GM23338 (cell line): ENCODE results near the gene FOXK2. TPM values are rescaled to one million over a fixed set of nuclear protein-coding genes. Genes with fewer than 3 reads are reported as not detected.

Experiments used
- ATAC-seq: fragments of 200-7000 bp; cut with Tn5 transposase; 3 replicates; pipeline ENCODE4 v1.9.1; 2020
- DNase-seq: peaks from one replicate; pipeline ENCODE4 v3.0.0-alpha.2; 2015; ENCODE audit warnings: low spot score
- H2AFZ ChIP-seq: fragments of 200-600 bp; sonication (generic); 2 replicates; pipeline ENCODE4 v1.8.0; 2016; ENCODE audit warnings: antibody characterized with exemption, mild to moderate bottlenecking, moderate library complexity
- H3F3A ChIP-seq: fragments of 200-600 bp; sonication (generic); replicated peaks from 2 replicates; pipeline ENCODE4 v1.8.0; 2017; ENCODE audit warnings: antibody characterized with exemption, mixed run types, low read depth
- H3K27ac ChIP-seq: fragments of 200-600 bp; sonication (generic); 2 replicates; pipeline ENCODE4 v1.6.1; 2016; ENCODE audit warnings: low read depth
- H3K27me3 ChIP-seq: fragments of 200-600 bp; sonication (generic); 2 replicates; pipeline ENCODE4 v1.8.0; 2016; ENCODE audit warnings: mild to moderate bottlenecking, mixed run types, moderate library complexity; ENCODE audit not compliant: insufficient read depth
- H3K36me3 ChIP-seq: fragments of 200-600 bp; sonication (generic); 2 replicates; pipeline ENCODE4 v1.8.0; 2016; ENCODE audit warnings: mild to moderate bottlenecking; ENCODE audit not compliant: insufficient read depth
- H3K4me1 ChIP-seq: fragments of 200-600 bp; sonication (generic); 2 replicates; pipeline ENCODE4 v1.8.0; 2016; ENCODE audit warnings: mild to moderate bottlenecking, moderate library complexity; ENCODE audit not compliant: insufficient read depth
- H3K4me2 ChIP-seq: fragments of 200-600 bp; sonication (generic); 2 replicates; pipeline ENCODE4 v1.7.1; 2017; ENCODE audit warnings: mixed run types
- H3K4me3 ChIP-seq: fragments of 200-600 bp; sonication (generic); 2 replicates; pipeline ENCODE4 v1.6.1; 2016; ENCODE audit warnings: mixed run types
- H3K79me2 ChIP-seq: fragments of 200-600 bp; sonication (generic); replicated peaks from 2 replicates; pipeline ENCODE4 v1.8.0; 2017; ENCODE audit warnings: mild to moderate bottlenecking; ENCODE audit not compliant: insufficient read depth
- H3K9me2 ChIP-seq: fragments of 200-600 bp; sonication (generic); 2 replicates; pipeline ENCODE4 v1.8.0; 2017; ENCODE audit not compliant: insufficient read depth
- H4K20me1 ChIP-seq: fragments of 200-600 bp; sonication (generic); replicated peaks from 2 replicates; pipeline ENCODE4 v1.8.0; 2017; ENCODE audit warnings: mild to moderate bottlenecking; ENCODE audit not compliant: insufficient read depth
- H3K27ac Mint-ChIP-seq: 2 replicates; pipeline ENCODE4 v1.8.0; 2020; ENCODE audit warnings: inconsistent platforms, mild to moderate bottlenecking, moderate library complexity, mixed read lengths
- H3K27me3 Mint-ChIP-seq: 3 replicates; pipeline ENCODE4 v1.8.0; 2022; ENCODE audit warnings: low read depth, mild to moderate bottlenecking, moderate library complexity, mixed read lengths, inconsistent platforms; ENCODE audit not compliant: insufficient read depth, poor library complexity
- H3K36me3 Mint-ChIP-seq: 3 replicates; pipeline ENCODE4 v1.8.0; 2021; ENCODE audit warnings: low read depth, mild to moderate bottlenecking, inconsistent platforms, moderate library complexity, mixed read lengths
- H3K4me1 Mint-ChIP-seq: 3 replicates; pipeline ENCODE4 v1.8.0; 2020; ENCODE audit warnings: mild to moderate bottlenecking, inconsistent platforms, mixed read lengths
- H3K4me3 Mint-ChIP-seq: 3 replicates; pipeline ENCODE4 v1.8.0; 2021; ENCODE audit warnings: moderate library complexity, mild to moderate bottlenecking, inconsistent platforms, mixed read lengths
- H3K9me3 Mint-ChIP-seq: 3 replicates; pipeline ENCODE4 v1.8.0; 2020; ENCODE audit warnings: moderate library complexity, mild to moderate bottlenecking, inconsistent platforms, mixed read lengths
- REST ChIP-seq: IDR thresholded peaks from one replicate; pipeline ENCODE4 v1.6.1; 2018; ENCODE audit warnings: antibody characterized with exemption; ENCODE audit not compliant: unreplicated experiment
- ZNF114 ChIP-seq: fragments of 250-450 bp; sonication (Bioruptor Pico); IDR thresholded peaks from 2 replicates; pipeline ENCODE4 v1.5.0; 2020; ENCODE audit warnings: mild to moderate bottlenecking, moderate library complexity
- ZNF462 ChIP-seq: fragments of 250-450 bp; sonication (Bioruptor Pico); IDR thresholded peaks from 2 replicates; pipeline ENCODE4 v1.5.0; 2020; ENCODE audit warnings: mild to moderate bottlenecking, moderate library complexity
- polyA plus RNA-seq: library from polyadenylated mRNA; unstranded; fragments of >200 nt; fragmentation: Nextera tagmentation; extraction: Ambion mirVana; gene quantifications from 2 replicates; pipeline ENCODE4 v1.2.1, GENCODE V29; 2016
- total RNA-seq: library from RNA; depleted of rRNA; stranded (reverse); fragments of >200 nt; shearing (Covaris generic); gene quantifications from 2 replicates; pipeline ENCODE4 v1.2.3, GENCODE V29; 2014

FOXK2 gene
- total and polyA plus RNA-seq, 2 experiments from 2014 or later: 12.3 to 66.0 TPM

- ATAC-seq: peak; percentile 39; the same call in 2 of the 3 replicates
- no peak overlapping the region for H3K4me2 ChIP-seq
Measured at GRCh38 chr17:82503094-82503727, 16.3 kb upstream of the FOXK2 start.

More at GRCh38 chr17:82503094-82503727, 16.3 kb upstream of the FOXK2 start:
- no peaks in the 10 kb centered on the region for H3K36me3 Mint-ChIP-seq
- H3K27ac ChIP-seq: no peak overlapping the region
- H3K4me1 Mint-ChIP-seq: 0 out of 3 replicates have a peak, but pooled peaks cover under 1% of the 10 kb centered on the region
- H3K27ac Mint-ChIP-seq: no peak overlapping the region
- no peak for DNase-seq
- no peak overlapping the region for H3K4me3 ChIP-seq
- H3K36me3 ChIP-seq: no peaks in the 10 kb centered on the region
- H3K79me2 ChIP-seq: no peaks in the 10 kb centered on the region
- H3F3A ChIP-seq: 0 out of 2 replicates have a peak, but pooled peaks cover 7% of the 10 kb centered on the region
- peaks cover 21% of the 10 kb centered on the region for H3K27me3 Mint-ChIP-seq
- H2AFZ ChIP-seq: no peak overlapping the region
- H3K4me1 ChIP-seq: no peaks in the 10 kb centered on the region; the same call in 1 of the 2 replicates
- H3K4me3 Mint-ChIP-seq: no peak overlapping the region
- H4K20me1 ChIP-seq: no peaks in the 10 kb centered on the region
- H3K27me3 ChIP-seq: peaks cover 11% of the 10 kb centered on the region
- TF ChIP-seq ZNF462 (CRISPR knock-in tag) (no peak), ZNF114 (CRISPR knock-in tag) (no peak), REST (no peak)
- H3K9me3 Mint-ChIP-seq: no peaks in the 10 kb centered on the region
- H3K9me2 ChIP-seq: no peaks in the 10 kb centered on the region
